NOMO-1 (cell line): Measurements from ENCODE around the gene TRRAP.
"Not testable (repeated sequence)": the region's sequence is repeated elsewhere in the genome, so short reads cannot be mapped to it uniquely, and the experiment has no call there.

ENCODE experiments used
- DNase-seq, 2 experiments: peaks; one replicate each; lab custom pipeline; 2025; ENCODE audit not compliant: unreplicated experiment in 2 of 2; lab: John Stamatoyannopoulos, UW

The TRRAP gene

GRCh38 chr7:99040104-99040958 lies 162.0 kb downstream of the TRRAP start:
- DNase-seq = peak; percentile 44 to 55

GRCh38 chr7:99041526-99041925 lies 163.2 kb downstream of the TRRAP start:
- no peak for DNase-seq

- DNase-seq = no peak
These were observed 164.6 kb downstream of the TRRAP start for GRCh38 chr7:99042957-99043356.

- not testable (repeated sequence) for DNase-seq
These were observed 166.5 kb downstream of the TRRAP start for GRCh38 chr7:99044858-99045257.

- DNase-seq = not testable (repeated sequence)
These were observed 167.9 kb downstream of the TRRAP start for GRCh38 chr7:99046262-99046661.

GRCh38 chr7:99046722-99047121 lies 168.4 kb downstream of the TRRAP start:
- DNase-seq = no peak

- DNase-seq = no peak
These were observed 169.3 kb downstream of the TRRAP start for GRCh38 chr7:99047526-99048077.

- DNase-seq = no peak
These were observed 172.6 kb downstream of the TRRAP start for GRCh38 chr7:99050971-99051370.

- DNase-seq = no peak
These were observed 176.4 kb downstream of the TRRAP start for GRCh38 chr7:99054781-99055180.

- peak; percentile 54 to 84 for DNase-seq
These were observed 182.9 kb downstream of the TRRAP start for GRCh38 chr7:99061001-99061776.
